Osteocyte (in vitro differentiated cells): ENCODE measurements around the gene BBC3. TPM values are rescaled to one million over a fixed set of nuclear protein-coding genes. Genes with fewer than 3 reads are reported as not detected.

Experiments
- DNase-seq: peaks from one replicate; pipeline ENCODE4 v3.0.0; 2021; ENCODE audit warnings: mixed read lengths; ENCODE audit not compliant: unreplicated experiment; ENCODE audit errors: extremely low spot score
- H3K27ac Mint-ChIP-seq: one replicate; pipeline ENCODE4 v1.8.0; 2021; ENCODE audit warnings: mild to moderate bottlenecking, mixed read lengths; ENCODE audit not compliant: unreplicated experiment
- H3K27me3 Mint-ChIP-seq: one replicate; pipeline ENCODE4 v1.8.0; 2021; ENCODE audit warnings: mixed read lengths; ENCODE audit not compliant: unreplicated experiment
- H3K36me3 Mint-ChIP-seq: one replicate; pipeline ENCODE4 v1.8.0; 2021; ENCODE audit warnings: mixed read lengths; ENCODE audit not compliant: unreplicated experiment
- H3K4me1 Mint-ChIP-seq: one replicate; pipeline ENCODE4 v1.8.0; 2021; ENCODE audit warnings: mixed read lengths; ENCODE audit not compliant: unreplicated experiment
- H3K4me3 Mint-ChIP-seq: one replicate; pipeline ENCODE4 v1.8.0; 2021; ENCODE audit warnings: mild to moderate bottlenecking, moderate library complexity, mixed read lengths; ENCODE audit not compliant: unreplicated experiment
- H3K9me3 Mint-ChIP-seq: one replicate; pipeline ENCODE4 v1.8.0; 2021; ENCODE audit warnings: mixed read lengths; ENCODE audit not compliant: unreplicated experiment
- CTCF ChIP-seq: fragments of 200-600 bp; sonication (generic); IDR thresholded peaks from 2 replicates; pipeline ENCODE4 v1.5.0; 2021; ENCODE audit warnings: antibody characterized with exemption, mild to moderate bottlenecking, moderate library complexity
- total RNA-seq: library from RNA; stranded (reverse); gene quantifications from 2 replicates; pipeline ENCODE4 v1.2.1, GENCODE V29; 2021

The BBC3 gene
- total RNA-seq, 1 donor from 2014 or later = 34.3 TPM

- peaks cover 20% of the 10 kb centered on the region for H3K4me1 Mint-ChIP-seq
- TF ChIP-seq CTCF = no peak
- peak overlapping the region; percentile 64 for H3K4me3 Mint-ChIP-seq
- no peaks in the 10 kb centered on the region for H3K9me3 Mint-ChIP-seq
- H3K27ac Mint-ChIP-seq = peak overlapping the region; percentile 44
- DNase-seq = no peak
- no peaks in the 10 kb centered on the region for H3K27me3 Mint-ChIP-seq
- H3K36me3 Mint-ChIP-seq = no peaks in the 10 kb centered on the region
Observed at GRCh38 chr19:47239152-47239551, 8.2 kb upstream of the BBC3 start.

GRCh38 chr19:47236072-47236675 is 5.2 kb upstream of the BBC3 start:
- Mint-ChIP-seq H3K4me3 (no peak overlapping the region), H3K27me3 (no peaks in the 10 kb centered on the region), H3K9me3 (no peaks in the 10 kb centered on the region), H3K27ac (no peak overlapping the region), H3K4me1 (peaks cover 29% of the 10 kb centered on the region), H3K36me3 (no peaks in the 10 kb centered on the region)
- TF ChIP-seq CTCF = no peak
- DNase-seq = no peak

GRCh38 chr19:47232422-47233211 is 1.6 kb upstream of the BBC3 start:
- peak overlapping the region; percentile 93 for H3K27ac Mint-ChIP-seq
- no peaks in the 10 kb centered on the region for H3K27me3 Mint-ChIP-seq
- TF ChIP-seq CTCF = no peak
- no peaks in the 10 kb centered on the region for H3K36me3 Mint-ChIP-seq
- peak overlapping the region; percentile 67 for H3K4me3 Mint-ChIP-seq
- H3K4me1 Mint-ChIP-seq = peaks cover 20% of the 10 kb centered on the region
- no peaks in the 10 kb centered on the region for H3K9me3 Mint-ChIP-seq
- DNase-seq = no peak

- H3K4me3 Mint-ChIP-seq = peak overlapping the region; percentile 67
- H3K4me1 Mint-ChIP-seq = peaks cover 29% of the 10 kb centered on the region
- peak; percentile 96 for DNase-seq
- H3K36me3 Mint-ChIP-seq = no peaks in the 10 kb centered on the region
- H3K9me3 Mint-ChIP-seq = no peaks in the 10 kb centered on the region
- TF ChIP-seq CTCF = no peak
- no peaks in the 10 kb centered on the region for H3K27me3 Mint-ChIP-seq
- H3K27ac Mint-ChIP-seq = peak overlapping the region; percentile 93
Observed at GRCh38 chr19:47231215-47232054, 436 bp upstream of the BBC3 start.
